GM13977 (cell line): Measurements from ENCODE around the gene ZGPAT.
"Not testable (repeated sequence)": the region's sequence is repeated elsewhere in the genome, so short reads cannot be mapped to it uniquely, and the experiment has no call there.

Experiments used
- DNase-seq: peaks from one replicate; pipeline ENCODE4 v3.0.0; 2012; ENCODE audit warnings: low spot score
- CTCF ChIP-seq: IDR thresholded peaks from 2 replicates; pipeline ENCODE4 v1.5.1; 2012; ENCODE audit warnings: mild to moderate bottlenecking, control low read depth; ENCODE audit not compliant: insufficient read depth; ENCODE audit errors: extremely low read depth, missing control alignments
- in situ Hi-C: fragments of 300-500 bp; cut with MboI; formaldehyde crosslinking; loops from one replicate; pipeline ENCODE4 v1.12.0; 2022; ENCODE audit warnings: low sequenced_read_pairs, low pct_unique_long_range_greater_than_20kb, mixed read lengths, inconsistent platforms; ENCODE audit not compliant: unreplicated experiment

ZGPAT gene

DNA sequence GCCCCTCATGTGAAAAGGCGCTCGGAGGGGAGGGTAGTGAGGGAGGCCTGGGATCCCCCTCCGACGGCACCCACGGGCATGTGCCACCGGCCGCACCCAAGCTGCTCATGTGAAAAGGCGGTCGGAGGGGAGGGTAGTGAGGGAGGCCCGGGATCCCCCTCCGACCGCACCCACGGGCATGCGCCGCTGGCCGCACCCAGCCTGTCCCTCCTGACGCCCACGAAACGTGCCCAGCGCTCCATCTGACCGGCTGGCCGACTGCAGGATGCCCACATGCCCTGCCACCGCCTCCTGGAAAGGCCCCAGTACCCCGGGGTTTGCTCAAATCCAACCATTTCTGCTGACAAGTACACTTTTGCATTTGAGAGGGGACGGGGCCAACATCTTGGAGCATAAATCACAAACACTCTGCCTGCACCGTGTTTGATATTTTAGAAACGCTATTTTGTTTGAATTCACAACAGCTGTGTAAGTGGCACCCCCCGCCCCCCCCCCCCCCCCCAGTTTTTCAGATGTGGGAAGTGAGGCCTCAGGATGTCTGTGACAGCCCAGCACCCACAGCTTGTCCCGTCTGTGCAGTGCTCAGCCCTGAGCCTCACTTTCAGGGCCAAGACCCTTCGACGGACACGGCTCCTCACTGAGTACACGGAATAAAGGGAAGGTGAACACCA is 65.9 kb downstream of the ZGPAT start:
- DNase-seq: no peak
- TF ChIP-seq CTCF: no peak
- in situ Hi-C loops: no loop called here

- TF ChIP-seq CTCF: no peak
- no peak for DNase-seq
- in situ Hi-C loops: no loop called here
Observed at GRCh38 chr20:63774306-63774705, 66.5 kb downstream of the ZGPAT start.

DNA sequence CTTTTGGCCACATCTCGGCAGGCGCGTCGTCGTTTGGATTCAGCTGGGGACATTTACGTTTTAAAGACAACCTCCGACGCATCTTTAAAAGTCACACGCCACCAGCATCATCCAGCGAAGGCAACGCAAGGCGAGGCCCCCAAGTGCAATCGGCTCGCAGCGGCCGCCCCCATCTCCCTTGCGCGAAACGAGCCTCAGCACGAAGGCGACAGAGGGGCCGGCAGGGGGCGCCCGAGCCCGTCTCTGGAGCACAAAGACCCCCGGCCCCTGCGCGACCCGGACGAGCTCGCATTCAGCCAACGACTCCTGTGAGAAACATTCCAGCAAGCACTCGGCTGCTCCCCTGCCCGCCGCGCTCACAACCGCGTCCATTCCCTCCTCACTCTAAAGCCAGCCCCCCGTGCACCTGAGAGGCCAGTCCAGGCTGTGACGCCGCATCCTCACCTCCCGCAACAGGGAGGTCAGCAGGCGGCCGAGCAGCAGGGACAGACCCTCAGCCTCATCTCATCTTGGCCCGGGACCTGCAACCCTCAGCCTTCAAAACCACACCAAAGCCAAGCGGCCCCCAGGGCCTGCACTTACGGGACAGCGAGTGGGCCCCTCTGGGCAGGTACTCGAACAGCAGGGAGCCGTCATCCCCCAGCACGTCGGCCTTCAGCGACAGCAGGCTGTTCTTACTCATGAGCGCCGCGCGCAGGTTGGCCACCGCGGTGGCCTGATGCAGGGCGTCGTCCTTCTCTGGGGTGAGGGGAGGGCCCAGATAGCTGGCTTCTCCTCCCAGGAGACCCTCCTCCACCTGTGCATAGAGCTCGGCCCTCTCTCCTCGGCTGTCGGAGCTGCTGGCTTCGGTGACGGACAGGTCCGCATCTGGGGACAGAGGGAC is 67.5 kb downstream of the ZGPAT start:
- DNase-seq: no peak
- in situ Hi-C loops: no loop called here
- peak; percentile 43 for TF ChIP-seq CTCF

DNA sequence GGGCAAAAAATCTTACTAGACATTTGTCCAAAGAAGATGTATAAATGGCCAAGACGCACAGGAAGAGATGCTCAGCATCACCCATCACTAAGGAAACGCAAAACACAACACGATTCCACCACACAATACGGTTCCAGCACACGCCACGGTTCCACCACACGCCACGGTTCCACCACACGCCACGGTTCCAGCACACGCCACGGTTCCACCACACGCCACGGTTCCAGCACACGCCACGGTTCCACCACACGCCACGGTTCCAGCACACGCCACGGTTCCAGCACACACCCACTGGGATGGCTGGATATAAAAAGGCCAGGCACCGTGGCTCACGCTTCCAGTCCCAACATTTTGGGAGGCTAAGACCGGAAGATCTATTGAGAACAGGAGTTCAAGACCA is 69.0 kb downstream of the ZGPAT start:
- in situ Hi-C loops, DNase-seq: not testable (repeated sequence)

DNA sequence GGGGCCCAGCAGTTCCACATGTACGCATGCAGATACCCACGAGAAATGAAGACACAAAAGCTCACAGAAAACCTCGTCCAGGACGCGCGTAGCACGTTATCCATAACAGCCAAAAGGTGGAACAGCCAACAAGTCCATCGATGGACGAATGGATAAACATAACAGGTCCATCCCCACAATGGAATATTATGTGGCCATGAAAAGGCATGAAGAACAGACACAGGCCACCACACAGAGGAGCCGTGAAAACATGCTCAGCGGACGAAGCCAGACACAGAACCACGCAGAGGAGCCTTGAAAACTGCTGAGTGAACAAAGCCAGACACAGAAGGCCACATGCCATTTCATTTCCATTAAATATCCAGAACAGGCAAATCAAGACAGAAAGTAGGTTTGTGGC is 69.8 kb downstream of the ZGPAT start:
- DNase-seq: no peak
- TF ChIP-seq CTCF: no peak
- in situ Hi-C loops: no loop called here

DNA sequence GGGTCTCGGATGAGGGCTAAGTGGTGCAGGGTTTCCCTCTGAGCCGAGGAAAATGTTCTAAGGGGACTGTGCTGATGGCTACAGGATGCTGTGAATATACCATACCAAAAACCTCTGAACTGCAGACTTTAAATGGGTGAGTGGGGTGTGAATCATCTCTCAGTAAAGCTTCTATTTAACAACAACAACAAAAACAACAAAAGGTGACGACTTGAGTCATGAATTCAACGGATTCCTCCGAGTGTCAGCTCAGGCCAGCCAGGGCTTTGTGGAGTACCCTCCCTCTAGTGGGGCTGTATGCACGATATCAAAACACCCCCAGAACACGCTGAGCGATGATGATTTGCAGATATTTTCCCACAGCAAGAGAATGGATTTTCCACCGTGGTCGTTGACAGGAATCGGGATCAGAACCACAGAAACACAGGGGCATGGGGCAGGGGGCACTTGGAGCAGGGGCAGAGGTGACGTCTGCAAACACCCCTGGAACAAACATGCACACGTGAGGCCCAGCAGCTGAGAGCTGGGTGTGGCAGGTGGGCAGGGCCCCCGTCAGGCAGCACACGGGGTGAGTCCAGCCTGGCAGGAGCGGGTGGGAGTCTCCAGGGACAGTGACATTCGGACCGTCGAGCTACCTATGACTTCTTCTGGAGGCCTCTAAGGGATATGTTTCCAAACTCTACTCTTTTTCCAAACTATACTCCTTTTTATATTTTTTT is 70.4 kb downstream of the ZGPAT start:
- in situ Hi-C loops: no loop called here
- no peak for DNase-seq
- TF ChIP-seq CTCF: no peak

DNA sequence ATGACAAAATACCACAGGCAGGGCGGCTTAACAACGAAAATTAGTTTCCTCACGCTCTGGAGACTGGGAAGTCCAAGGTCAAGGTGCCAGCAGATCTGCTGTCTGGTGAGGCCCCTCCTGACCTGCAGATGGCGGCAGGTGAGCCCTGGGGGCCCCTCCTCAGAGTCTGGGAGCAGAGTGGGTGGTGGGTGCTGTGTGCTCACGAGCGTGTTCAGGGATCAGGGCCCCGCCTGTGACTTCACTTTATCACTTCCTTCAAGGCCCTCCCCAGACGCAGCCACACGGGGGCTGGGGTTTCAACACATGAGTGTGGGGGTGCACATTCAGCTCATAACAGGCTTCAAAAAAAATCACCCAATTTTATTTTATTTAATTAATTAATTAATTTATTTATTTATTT is 71.0 kb downstream of the ZGPAT start:
- TF ChIP-seq CTCF: no peak
- in situ Hi-C loops: no loop called here
- DNase-seq: no peak
